Coronary artery (tissue), 2 donors: ENCODE measurements around the gene SSPN.

Experiments used
- DNase-seq: peaks from one replicate; pipeline ENCODE4 v3.0.0-alpha.2; 2017; ENCODE audit warnings: low spot score
- H3K27ac ChIP-seq, 2 donors: fragments of 200-600 bp; sonication (generic); one replicate each; pipeline ENCODE4 v1.5.1; 2016 to 2019
- H3K4me3 ChIP-seq: fragments of 200-600 bp; sonication (generic); 2 replicates; pipeline ENCODE4 v1.5.1; 2016; ENCODE audit warnings: mild to moderate bottlenecking, moderate library complexity
- CTCF ChIP-seq: fragments of 200-600 bp; sonication (generic); IDR thresholded peaks from one replicate; pipeline ENCODE4 v1.5.1; 2019; ENCODE audit warnings: antibody characterized with exemption

The SSPN gene

GRCh38 chr12:26282339-26282940 is 87.1 kb downstream of the SSPN start:
- no peak for TF ChIP-seq CTCF
- DNase-seq: no peak
- H3K4me3 ChIP-seq: no peak overlapping the region
- H3K27ac ChIP-seq: no peak overlapping the region

- no peak for DNase-seq
- H3K4me3 ChIP-seq: no peak overlapping the region
- TF ChIP-seq CTCF: no peak
- no peak overlapping the region for H3K27ac ChIP-seq
Measured at GRCh38 chr12:26283046-26283445, 87.7 kb downstream of the SSPN start.

- TF ChIP-seq CTCF: no peak
- DNase-seq: no peak
- no peak overlapping the region for H3K27ac ChIP-seq
- H3K4me3 ChIP-seq: no peak overlapping the region
Measured at GRCh38 chr12:26283617-26284016, 88.2 kb downstream of the SSPN start.

GRCh38 chr12:26285401-26285800 is 90.0 kb downstream of the SSPN start:
- Histone ChIP-seq H3K27ac (no peak overlapping the region), H3K4me3 (no peak overlapping the region)
- no peak for TF ChIP-seq CTCF
- no peak for DNase-seq

- DNase-seq: no peak
- H3K27ac ChIP-seq: no peak overlapping the region
- no peak overlapping the region for H3K4me3 ChIP-seq
- TF ChIP-seq CTCF: no peak
Measured at GRCh38 chr12:26286186-26286585, 90.8 kb downstream of the SSPN start.

- Histone ChIP-seq H3K4me3 (no peak overlapping the region), H3K27ac (peak overlapping the region in 1 of 2 donors; percentile 45)
- no peak for TF ChIP-seq CTCF
- DNase-seq: no peak
Measured at GRCh38 chr12:26287671-26288381, 92.5 kb downstream of the SSPN start.

GRCh38 chr12:26290565-26290964 is 95.2 kb downstream of the SSPN start:
- Histone ChIP-seq H3K4me3 (no peak overlapping the region), H3K27ac (no peak overlapping the region)
- DNase-seq: no peak
- no peak for TF ChIP-seq CTCF
